ENCODE data around the gene C18orf63. TPM values are rescaled to one million over a fixed set of nuclear protein-coding genes. Genes with fewer than 3 reads are reported as not detected.

Gene C18orf63
- polyA plus RNA-seq, 1 donor (not counting 4 experiments of a cell fraction or from before 2014, with no cell fraction given) = not detected

- Histone ChIP-seq H3K9ac (ENCODE audit: control insufficient read depth, extremely low read depth, insufficient read depth, low read length) (no peak overlapping the region), H3K4me2 (ENCODE audit: control insufficient read depth, extremely low read depth, insufficient read depth, low read depth, low read length) (no peak overlapping the region), H4K20me1 (ENCODE audit: control insufficient read depth, extremely low read depth, insufficient read depth, low read length) (no peaks in the 10 kb centered on the region), H3K4me3 (ENCODE audit: control insufficient read depth in 2 of 3, extremely low read depth in 1 of 3, insufficient read depth in 2 of 3, low read depth in 1 of 3, low read length in 3 of 3) (no peak overlapping the region), H3K9me1 (ENCODE audit: control insufficient read depth, extremely low read depth, insufficient read depth, low read length) (no peaks in the 10 kb centered on the region), H3K79me2 (ENCODE audit: control insufficient read depth, insufficient read depth, low read length) (no peaks in the 10 kb centered on the region), H2AFZ (ENCODE audit: control insufficient read depth, low read length) (no peak overlapping the region), H3K4me1 (ENCODE audit: control insufficient read depth, extremely low read depth, insufficient read depth, low read length) (no peaks in the 10 kb centered on the region), H3K36me3 (ENCODE audit: control insufficient read depth in 2 of 2, extremely low read depth in 1 of 2, insufficient read depth in 2 of 2, low read length in 2 of 2) (no peaks in the 10 kb centered on the region), H3K27me3 (ENCODE audit: control insufficient read depth, extremely low read depth, insufficient read depth, low read length) (no peaks in the 10 kb centered on the region), H3K9me3 (ENCODE audit: control insufficient read depth, low read depth, low read length) (no peaks in the 10 kb centered on the region), H3K27ac (ENCODE audit: control insufficient read depth, insufficient read depth, low read length) (no peak overlapping the region)
- no peak for DNase-seq (ENCODE audit: low read depth, low spot score)
- no peak for FAIRE-seq
- dilution Hi-C loops (cut with MboI; ENCODE audit: extremely low pct_ligation_motif_present, low sequenced_read_pairs) = no loop called here
- TF ChIP-seq CTCF (optimal IDR thresholded peaks at IDR 0.05 in 1 of 3, IDR thresholded peaks at IDR 0.05 in 1 of 3, conservative IDR thresholded peaks at IDR 0.05 in 1 of 3; ENCODE audit: extremely low read depth in 1 of 3, insufficient read depth in 2 of 3, low read length in 3 of 3) (peak in 2 of 3 experiments; percentile 27 to 39), EZH2 (IDR thresholded peaks at IDR 0.05; ENCODE audit: low read length) (no peak)
Measured at GRCh38 chr18:74342416-74343043, 26.9 kb downstream of the C18orf63 start.

GRCh38 chr18:74346206-74346605 lies 30.6 kb downstream of the C18orf63 start:
- Histone ChIP-seq H3K4me1 (ENCODE audit: control insufficient read depth, extremely low read depth, insufficient read depth, low read length) (peaks cover 2% of the 10 kb centered on the region), H3K4me2 (ENCODE audit: control insufficient read depth, extremely low read depth, insufficient read depth, low read depth, low read length) (no peak overlapping the region), H3K79me2 (ENCODE audit: control insufficient read depth, insufficient read depth, low read length) (no peaks in the 10 kb centered on the region), H3K9me1 (ENCODE audit: control insufficient read depth, extremely low read depth, insufficient read depth, low read length) (no peaks in the 10 kb centered on the region), H3K9me3 (ENCODE audit: control insufficient read depth, low read depth, low read length) (no peaks in the 10 kb centered on the region), H3K36me3 (ENCODE audit: control insufficient read depth in 2 of 2, extremely low read depth in 1 of 2, insufficient read depth in 2 of 2, low read length in 2 of 2) (no peaks in the 10 kb centered on the region), H3K27me3 (ENCODE audit: control insufficient read depth, extremely low read depth, insufficient read depth, low read length) (no peaks in the 10 kb centered on the region), H3K4me3 (ENCODE audit: control insufficient read depth in 2 of 3, extremely low read depth in 1 of 3, insufficient read depth in 2 of 3, low read depth in 1 of 3, low read length in 3 of 3) (no peak overlapping the region), H3K9ac (ENCODE audit: control insufficient read depth, extremely low read depth, insufficient read depth, low read length) (no peak overlapping the region), H2AFZ (ENCODE audit: control insufficient read depth, low read length) (no peak overlapping the region), H3K27ac (ENCODE audit: control insufficient read depth, insufficient read depth, low read length) (no peak overlapping the region), H4K20me1 (ENCODE audit: control insufficient read depth, extremely low read depth, insufficient read depth, low read length) (no peaks in the 10 kb centered on the region)
- dilution Hi-C loops (cut with MboI; ENCODE audit: extremely low pct_ligation_motif_present, low sequenced_read_pairs) = no loop called here
- TF ChIP-seq CTCF (optimal IDR thresholded peaks at IDR 0.05 in 1 of 3, IDR thresholded peaks at IDR 0.05 in 1 of 3, conservative IDR thresholded peaks at IDR 0.05 in 1 of 3; ENCODE audit: extremely low read depth in 1 of 3, insufficient read depth in 2 of 3, low read length in 3 of 3) (no peak), EZH2 (IDR thresholded peaks at IDR 0.05; ENCODE audit: low read length) (no peak)
- FAIRE-seq = no peak
- no peak for DNase-seq (ENCODE audit: low read depth, low spot score)

All from keratinocyte (primary cell).